GM18861 (cell line): Measurements from ENCODE around the gene ZSWIM7.

Source experiments
- ATAC-seq: cut with Tn5 transposase; IDR thresholded peaks from one replicate; pipeline ENCODE4 v1.9.1; 2021; ENCODE audit not compliant: unreplicated experiment

The ZSWIM7 gene, protein sequence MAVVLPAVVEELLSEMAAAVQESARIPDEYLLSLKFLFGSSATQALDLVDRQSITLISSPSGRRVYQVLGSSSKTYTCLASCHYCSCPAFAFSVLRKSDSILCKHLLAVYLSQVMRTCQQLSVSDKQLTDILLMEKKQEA

DNA sequence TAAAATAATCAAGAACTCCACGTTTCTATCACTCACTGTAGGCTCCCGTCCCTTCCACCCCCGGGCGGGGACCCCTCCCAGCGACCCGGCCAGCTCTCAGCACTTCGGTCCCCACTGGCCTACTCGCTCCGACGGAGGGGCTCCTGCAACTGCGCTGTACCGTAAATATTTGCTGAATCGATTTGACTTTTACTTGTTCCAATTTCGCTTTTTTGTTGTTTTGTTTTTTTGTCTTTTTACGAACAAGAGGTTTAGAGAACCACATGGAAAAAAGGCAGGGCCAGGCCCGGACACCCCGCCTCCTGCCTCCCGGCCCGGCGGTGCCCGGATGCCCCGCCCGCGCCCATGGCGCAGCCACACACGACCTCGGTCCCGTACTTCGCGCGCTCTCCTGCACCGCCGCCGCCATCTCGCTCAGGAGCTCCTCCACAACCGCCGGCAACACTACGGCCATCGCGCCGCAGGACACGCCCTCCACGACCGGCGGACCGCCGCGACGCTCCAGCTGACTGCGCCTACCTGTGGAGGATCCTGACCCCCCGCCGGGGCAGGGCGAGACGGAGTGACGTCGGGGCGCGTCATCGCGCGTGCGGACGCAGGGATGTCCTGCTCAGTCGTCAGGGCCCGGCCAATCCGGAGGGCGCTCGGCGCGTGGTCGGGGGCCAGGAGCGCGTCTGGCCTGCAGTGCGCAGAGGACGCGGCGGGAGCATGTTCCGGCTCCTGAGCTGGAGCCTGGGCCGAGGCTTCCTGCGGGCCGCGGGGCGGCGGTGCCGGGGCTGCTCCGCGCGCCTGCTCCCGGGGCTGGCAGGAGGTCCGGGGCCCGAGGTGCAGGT is at the start of gene ZSWIM7, which contains the start of gene TTC19:
TSS of gene ZSWIM7 (minus strand) at position 564 of the 833 bp plus-strand sequence. CDS start at position 454, 110 bp downstream.
TSS of gene TTC19 (plus strand) at position 684 of the 833 bp plus-strand sequence. CDS start at position 709, 25 bp downstream.
- ATAC-seq, result peak; percentile 88

DNA sequence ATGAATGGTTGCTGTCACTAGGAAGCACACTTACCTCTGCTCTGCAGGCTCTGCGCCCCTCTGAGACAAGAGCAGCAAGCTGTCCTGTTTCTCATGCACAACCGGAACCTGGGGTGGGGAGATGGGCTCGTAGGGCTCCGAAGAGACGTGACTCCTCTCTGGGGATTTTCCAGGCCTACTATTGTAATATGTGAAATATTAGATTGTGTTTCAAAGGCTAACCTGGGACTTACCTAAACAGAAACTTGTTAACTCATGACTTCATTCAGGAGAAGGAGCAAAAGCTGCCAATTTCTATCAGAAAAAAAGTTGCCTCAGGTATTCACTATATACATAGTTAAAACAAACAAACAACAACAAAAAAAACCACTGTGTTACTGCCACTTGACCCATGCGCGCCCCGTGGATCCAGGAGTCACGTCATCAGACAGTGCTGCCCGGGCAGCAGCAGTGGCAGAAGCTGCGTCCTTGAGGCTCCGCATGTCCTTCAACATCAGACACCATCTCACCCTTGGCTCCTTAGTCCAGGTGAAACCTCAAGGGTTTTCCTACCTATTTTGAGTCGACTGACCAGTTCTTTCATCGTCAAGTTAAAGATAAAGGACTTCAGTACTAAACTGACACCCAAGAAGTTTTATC is 49.4 kb upstream of the ZSWIM7 start:
- no peak for ATAC-seq

DNA sequence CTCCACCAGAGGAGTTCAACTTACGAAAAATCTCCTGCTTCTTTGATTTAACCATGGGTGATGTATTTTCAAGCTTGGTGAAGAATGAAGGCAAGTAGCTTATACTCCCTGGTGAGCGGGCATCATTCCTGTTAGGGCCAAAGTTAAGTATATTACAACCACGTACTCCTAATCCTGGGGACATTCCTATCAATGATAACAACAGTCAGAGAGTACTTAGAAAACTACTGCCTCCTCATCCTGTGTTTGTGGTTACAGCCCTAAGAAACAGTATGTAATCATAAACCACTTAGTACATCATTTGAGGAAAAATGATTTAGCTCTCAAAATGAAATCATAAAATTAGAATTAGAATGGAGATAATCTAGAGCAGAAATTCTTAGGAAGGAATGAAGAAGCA is 47.5 kb upstream of the ZSWIM7 start:
- ATAC-seq, result no peak

DNA sequence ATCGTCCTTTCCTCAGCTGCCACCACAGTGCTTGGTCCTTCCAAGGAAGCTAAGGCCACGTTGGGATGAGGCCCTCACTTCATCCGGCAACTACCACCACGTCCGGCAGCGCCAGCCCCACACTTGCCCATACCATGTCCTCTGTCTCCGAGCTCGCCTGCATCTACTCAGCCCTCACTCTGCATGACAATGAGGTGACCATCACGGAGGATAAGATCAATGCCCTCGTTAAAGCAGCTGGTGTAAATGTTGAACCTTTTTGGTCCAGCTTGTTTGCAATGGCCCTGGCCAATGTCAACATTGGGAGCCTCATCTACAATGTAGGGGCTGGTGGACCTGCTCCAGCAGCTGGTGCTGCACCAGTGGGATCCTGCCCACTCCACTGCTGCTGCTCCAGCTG is 45.0 kb upstream of the ZSWIM7 start:
- ATAC-seq, result no peak

DNA sequence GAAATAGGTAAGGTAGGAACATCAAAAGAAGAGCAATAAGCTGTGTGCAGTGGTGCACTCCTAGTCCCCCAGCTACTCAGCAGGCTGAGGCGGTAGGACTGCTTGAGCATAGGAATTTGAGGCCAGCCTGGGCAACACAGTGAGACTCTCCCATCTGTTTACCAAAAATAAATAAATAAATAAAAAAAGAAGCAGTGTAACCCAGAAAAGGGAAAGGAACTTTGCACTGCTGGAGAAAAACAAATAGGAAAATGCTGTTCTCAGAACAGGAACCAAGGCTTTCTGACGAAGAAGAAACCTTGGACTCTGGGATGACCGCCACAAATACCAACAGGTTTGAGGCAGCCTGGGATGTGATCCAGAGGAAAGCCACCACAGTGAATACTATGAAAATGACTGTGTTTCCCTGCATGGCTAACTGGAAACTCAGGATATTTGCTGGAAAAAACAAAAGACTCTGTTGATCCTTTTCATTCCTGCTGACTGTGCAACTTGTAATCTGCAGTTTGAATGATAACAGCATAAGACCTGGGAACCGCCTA is 41.3 kb upstream of the ZSWIM7 start:
- no peak for ATAC-seq

DNA sequence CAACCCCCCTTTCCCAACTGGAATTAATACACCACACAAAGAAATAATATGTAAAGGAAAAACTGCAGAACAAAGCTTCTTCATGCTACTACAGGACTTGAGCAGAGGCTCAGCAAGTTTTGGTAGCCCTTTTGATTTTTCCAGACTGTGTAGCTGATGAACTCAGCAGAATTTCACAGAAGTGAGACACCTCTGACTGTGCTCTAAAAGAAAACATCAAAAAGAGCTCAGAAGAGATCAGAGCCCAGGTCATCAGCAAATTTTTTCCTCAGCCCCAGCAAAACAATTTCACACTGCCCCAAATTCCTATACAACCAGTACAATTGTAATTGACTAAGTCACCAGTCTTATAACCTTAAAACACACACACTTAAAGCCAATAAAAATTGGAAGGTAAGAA is 38.1 kb upstream of the ZSWIM7 start:
- ATAC-seq, result no peak

DNA sequence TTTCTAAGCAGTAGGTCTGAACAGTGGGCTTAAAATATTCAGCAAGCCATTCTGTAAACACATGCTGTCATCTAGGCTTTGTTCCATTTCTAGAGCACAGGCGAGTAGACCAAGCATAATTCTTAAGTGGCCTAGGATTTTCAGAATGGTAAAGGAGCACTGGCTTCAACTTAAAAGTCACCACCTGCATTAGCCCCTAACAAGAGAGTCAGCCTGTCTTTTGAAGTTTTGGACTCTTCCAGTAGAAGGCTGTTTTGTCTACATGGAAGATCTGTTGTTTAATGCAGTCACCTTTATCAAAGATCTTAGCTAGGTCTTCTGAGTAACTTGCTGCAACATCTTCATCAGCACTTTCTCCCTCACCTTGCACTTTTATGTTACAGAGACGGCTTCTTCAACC is 36.8 kb upstream of the ZSWIM7 start:
- no peak for ATAC-seq

DNA sequence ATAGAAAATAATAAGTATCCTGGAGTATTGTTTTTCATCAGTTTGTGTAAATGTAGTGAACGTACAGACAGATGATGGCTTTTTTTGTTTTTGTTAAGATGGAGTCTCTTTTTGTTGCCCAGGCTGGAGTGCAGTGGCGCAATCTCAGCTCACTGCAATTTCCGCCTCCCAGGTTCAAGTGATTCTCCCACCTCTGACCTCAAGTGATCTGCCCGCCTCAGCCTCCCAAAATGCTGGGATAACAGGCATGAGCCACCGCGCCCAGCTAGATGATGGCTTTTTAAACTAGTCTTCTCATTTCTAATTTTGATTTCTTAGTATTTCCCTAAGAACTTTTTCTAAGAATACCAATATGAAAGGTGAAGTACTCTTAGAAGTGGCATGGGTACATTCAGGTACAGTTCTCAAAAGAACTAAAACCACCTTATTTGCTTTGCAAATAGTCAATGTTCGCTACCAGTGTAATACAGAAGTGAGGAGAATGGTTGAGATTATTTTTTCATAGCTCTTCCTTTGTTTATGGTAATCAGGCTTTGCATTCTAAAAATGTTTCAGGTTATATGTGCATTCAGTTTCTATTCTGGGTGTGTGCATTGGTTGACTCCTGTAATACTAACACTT is 34.3 kb upstream of the ZSWIM7 start:
- no peak for ATAC-seq

DNA sequence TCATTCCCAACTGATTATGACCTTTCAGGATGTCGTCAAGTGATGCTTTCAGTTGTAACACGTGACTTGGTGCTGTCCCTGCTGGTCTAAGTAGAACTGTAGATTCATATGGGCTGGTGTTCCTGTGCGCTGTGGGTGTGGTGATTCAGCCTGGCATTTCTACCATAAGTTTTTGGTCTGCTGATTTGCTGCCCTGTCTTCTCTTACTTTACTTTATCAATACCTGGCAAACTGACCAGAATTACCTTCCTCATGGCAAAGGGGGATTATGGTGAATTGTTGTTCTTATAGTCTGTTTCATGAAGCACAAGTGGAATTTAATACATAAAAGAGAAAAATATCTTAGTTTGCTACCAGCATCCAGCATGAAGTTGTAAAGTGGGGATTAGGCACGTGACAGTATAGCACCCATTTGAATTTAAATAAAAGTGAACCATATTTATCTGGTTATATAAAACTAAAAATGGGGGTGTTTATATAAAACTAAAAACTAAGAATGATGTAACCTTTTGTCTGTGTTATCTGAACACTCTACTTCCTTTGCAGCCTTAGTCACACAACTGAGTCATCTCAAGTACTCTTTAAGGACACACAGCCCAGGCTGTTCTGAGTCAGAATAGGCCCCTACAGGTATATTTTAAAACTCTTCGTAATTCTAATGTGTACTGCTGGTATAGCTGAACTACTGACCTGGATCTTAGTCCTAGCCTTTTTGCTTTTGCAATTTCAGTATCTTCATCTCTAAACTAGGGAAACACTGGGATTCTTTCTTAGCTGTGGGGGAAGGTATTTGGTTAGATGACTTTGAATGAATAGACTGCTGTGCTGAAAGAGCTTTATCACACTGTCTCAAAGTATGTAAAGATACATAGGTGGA is 28.4 kb upstream of the ZSWIM7 start:
- peak; percentile 81 for ATAC-seq

DNA sequence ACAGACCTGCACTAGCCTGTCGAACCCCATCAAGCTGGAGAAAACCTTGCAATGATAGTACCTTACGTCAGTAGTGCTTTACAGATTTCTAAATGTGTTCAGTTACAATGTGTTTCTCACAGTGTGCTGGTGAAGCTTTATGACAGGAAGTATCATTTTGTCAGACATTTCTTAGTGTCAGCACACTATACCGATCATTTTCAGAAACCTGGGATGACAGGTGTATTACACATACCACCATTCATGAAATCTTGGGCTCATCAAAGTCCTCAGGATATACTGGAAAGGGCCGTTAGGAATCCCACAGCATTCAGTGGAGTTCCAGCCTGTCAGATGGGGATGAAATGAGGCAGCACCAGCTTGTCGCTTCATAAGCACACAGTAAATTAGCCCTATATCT is 27.4 kb upstream of the ZSWIM7 start:
- ATAC-seq, result no peak

DNA sequence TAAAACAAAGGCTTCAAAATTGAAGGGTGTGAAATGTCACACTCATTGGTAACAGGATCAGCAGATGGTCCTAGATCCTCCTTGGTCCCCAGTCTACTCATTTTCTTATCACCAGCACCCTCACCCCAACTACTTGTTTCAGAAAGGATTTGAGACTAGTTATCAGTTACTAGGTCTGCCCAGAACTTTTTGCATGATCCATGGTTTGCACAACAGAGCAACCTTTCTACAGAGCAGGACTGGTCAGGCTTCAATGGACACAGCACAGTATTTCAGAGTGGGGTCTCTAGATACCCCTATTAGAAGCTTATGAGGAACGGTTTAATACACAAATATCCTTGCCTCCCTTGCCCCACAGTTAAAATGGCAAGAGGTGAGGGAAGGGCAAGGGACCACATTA is 25.7 kb upstream of the ZSWIM7 start:
- no peak for ATAC-seq

DNA sequence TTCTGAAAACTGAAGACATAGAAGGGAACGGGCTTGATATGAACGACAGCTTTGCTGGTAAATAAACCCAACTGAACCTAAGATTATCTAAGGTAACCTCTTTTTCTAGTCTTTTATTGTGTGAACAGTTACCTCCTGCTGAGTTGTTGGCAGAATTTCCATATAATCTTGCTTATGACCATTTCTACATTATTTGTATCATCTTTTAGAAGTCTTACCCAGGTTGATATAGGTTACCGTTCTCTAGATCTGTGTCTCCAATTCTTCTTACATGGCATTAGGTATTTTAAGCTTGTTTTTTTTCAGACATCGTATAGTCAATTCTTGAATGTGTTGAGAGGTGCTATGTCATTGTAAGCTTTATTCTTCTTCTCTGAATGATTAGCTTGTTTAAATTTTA is 24.4 kb upstream of the ZSWIM7 start:
- no peak for ATAC-seq

DNA sequence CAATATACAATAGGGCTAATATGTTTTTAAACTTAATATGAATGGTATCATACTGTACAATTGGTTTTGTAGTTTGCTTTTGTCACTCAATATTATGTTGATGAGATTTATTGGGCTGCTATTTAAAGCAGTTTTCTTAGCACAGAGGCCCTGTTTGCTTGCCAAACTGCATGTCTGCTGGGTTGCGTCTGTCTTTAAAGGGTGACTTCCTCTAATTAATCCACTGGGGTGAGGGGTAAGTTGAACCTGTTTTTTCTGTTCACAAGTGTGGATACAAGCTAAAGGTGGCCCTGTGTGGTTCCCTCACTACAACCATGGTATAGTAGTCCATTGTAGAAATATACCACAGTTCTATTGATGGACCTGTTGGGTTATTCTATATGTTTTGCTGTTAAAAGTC is 19.8 kb upstream of the ZSWIM7 start:
- no peak for ATAC-seq

DNA sequence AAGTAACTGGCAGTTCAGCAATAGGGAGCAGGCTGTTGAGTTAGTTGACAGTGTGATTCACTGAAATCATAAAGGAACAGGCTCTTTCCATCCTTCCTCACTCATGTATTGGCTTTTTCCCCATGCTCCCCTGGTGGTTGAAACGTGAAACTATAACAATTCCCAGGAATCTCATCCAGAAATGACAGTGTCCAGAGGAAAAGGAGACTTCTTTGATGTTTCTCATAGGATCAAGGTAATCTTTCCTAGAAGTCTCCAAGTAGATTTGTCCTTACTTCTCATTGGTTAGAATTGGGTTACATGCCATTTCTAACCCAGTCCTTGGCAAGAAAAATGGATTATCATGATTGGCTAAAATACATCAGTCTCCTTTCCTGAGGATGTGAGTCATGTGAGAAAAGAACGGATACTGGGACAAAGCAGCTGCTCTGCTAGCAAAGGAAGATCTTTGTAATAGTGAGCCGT is 14.5 kb upstream of the ZSWIM7 start:
- ATAC-seq, result no peak

DNA sequence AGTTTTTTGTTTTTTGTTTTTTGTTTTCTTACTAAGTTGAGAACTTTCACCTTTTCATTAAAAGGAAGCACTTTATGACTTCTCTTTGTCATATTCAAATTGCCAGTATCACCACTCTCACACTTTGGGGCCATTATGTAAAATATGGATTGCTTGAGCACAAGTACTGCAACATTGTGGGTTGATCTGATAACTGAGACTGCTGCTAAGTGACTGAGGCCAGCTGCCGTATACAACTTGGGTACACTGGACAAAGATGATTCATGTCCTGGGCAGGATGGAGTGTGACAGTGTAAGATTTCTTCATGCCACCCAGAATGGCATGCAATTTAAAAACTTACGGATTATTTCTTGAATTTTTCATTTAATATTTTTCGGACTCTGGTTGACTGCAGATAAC is 7.9 kb upstream of the ZSWIM7 start:
- no peak for ATAC-seq

DNA sequence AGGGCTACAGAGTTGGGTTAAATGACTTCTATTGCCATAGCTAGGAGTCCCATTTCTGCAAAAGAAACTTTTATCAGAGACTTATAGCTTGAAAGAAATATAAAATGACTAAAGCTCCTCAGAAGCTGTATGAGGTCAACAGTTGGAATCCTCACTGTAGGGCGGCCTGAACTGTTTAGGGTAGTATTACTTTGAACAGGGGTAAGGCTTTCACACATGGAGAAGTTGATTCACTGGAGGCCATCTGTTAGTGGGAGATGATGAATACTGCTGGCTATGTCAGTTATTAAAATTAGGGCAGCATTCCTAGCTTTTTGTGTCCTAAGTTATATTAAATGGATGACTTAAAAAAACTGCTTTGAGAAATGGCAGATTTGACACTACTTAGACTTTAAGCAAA is 6.1 kb upstream of the ZSWIM7 start:
- ATAC-seq, result no peak

DNA sequence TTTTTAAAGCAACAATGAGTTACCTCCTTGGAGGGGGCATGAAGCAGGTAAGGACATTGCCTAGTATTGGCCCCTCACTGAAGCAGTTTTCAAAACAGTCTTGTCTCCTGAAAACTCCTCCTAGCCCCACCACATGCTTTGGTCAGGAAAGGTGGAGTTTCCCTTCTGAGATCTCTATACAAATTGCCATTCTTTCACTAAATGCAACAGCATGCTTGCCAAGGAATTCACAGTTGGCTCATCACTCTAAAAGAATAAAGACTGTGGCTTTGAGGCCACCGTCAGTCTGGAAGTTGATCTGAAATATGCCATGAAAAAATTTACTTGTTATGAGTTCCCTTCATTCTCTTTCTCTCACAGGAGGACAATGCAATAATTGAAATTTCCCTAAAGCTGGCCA is 4.3 kb upstream of the ZSWIM7 start:
- no peak for ATAC-seq

DNA sequence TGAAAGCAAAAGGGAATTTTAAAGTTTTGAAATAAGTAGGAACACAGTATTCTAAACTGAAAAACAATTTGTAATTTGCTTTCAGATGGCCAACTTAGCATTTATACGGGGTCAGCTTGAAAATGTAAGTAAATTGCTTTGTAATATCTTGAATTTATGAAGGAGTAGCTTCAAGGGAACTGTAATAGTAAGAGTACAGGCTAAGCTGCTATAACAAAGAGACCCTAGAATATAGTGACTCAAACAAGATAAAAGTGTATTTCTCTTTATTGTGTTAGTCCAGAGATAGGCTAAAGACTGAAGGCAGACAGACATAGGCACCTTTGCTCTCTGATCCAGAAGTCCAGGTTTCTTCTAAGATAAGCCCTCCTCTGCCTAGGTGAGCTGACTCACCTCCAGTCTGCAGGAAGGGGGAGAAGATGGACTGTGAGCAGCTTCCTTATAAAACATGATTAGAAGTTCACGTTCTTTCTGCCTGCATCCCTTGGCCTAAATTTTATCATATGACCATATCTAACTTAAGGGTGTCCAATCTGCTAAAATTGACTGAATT is 3.3 kb upstream of the ZSWIM7 start:
- ATAC-seq, result no peak

DNA sequence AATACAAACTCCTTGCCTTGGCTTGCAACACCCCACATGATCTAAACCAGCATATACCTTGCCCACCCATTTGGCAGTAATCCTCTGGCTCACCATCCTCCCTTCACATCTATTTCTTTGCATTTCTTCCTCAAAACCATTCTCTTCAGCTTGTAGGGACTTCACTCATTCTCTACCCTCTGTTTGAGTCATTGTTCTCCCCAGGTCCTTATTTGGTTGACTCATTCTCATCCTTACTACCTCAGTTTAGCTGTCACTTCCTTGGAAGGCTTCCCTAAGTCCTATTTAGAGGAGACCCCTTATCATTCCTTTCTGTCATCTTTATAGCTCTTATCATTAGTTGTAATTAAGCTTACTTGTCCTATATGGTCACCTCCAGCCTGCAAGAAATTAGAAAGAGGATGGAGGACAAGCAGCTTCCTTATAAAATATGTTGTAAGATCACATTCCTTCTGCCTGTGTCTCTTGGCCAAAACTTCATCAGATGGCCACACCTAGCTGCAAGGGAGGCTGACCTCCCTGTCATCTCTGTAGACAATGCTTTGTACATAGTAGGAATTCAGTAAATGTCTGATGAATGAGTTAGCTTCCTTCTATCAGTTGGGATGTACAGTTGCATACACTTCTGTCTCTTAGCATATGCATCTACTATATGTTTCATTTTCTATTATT is 1.9 kb upstream of the ZSWIM7 start:
- no peak for ATAC-seq
